Epithelial cell of proximal tubule (primary cell): ENCODE results near the gene C1orf94. TPM values are rescaled to one million over a fixed set of nuclear protein-coding genes. Genes with fewer than 3 reads are reported as not detected.
"Not testable (repeated sequence)": the region's sequence is repeated elsewhere in the genome, so short reads cannot be mapped to it uniquely, and the experiment has no call there.

Experiments
- DNase-seq: peaks from one replicate; pipeline ENCODE4 v3.0.0-alpha.2; 2011; ENCODE audit warnings: low read depth
- H3K4me3 ChIP-seq: 2 replicates; pipeline ENCODE4 v1.5.1; 2011; ENCODE audit warnings: low read depth, mild to moderate bottlenecking, low read length
- total RNA-seq: library from RNA; depleted of rRNA; stranded (reverse); fragments of >200 nt; gene quantifications from 2 replicates; pipeline ENCODE4 v1.2.3, GENCODE V29; 2015
- TF ChIP-seq, protein P1 (sequence below): conservative IDR thresholded peaks from 2 replicates; pipeline ENCODE4 v1.5.1; 2012; ENCODE audit warnings: low read depth, mild to moderate bottlenecking, low read length

C1orf94 gene
- total RNA-seq, 1 donor from 2014 or later, result not detected

- no peak for DNase-seq
- TF ChIP-seq, protein P1, sequence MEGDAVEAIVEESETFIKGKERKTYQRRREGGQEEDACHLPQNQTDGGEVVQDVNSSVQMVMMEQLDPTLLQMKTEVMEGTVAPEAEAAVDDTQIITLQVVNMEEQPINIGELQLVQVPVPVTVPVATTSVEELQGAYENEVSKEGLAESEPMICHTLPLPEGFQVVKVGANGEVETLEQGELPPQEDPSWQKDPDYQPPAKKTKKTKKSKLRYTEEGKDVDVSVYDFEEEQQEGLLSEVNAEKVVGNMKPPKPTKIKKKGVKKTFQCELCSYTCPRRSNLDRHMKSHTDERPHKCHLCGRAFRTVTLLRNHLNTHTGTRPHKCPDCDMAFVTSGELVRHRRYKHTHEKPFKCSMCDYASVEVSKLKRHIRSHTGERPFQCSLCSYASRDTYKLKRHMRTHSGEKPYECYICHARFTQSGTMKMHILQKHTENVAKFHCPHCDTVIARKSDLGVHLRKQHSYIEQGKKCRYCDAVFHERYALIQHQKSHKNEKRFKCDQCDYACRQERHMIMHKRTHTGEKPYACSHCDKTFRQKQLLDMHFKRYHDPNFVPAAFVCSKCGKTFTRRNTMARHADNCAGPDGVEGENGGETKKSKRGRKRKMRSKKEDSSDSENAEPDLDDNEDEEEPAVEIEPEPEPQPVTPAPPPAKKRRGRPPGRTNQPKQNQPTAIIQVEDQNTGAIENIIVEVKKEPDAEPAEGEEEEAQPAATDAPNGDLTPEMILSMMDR, result no peak
- no peak overlapping the region for H3K4me3 ChIP-seq
Measured at GRCh38 chr1:34178072-34178471, 1.4 kb downstream of the C1orf94 start.

DNA sequence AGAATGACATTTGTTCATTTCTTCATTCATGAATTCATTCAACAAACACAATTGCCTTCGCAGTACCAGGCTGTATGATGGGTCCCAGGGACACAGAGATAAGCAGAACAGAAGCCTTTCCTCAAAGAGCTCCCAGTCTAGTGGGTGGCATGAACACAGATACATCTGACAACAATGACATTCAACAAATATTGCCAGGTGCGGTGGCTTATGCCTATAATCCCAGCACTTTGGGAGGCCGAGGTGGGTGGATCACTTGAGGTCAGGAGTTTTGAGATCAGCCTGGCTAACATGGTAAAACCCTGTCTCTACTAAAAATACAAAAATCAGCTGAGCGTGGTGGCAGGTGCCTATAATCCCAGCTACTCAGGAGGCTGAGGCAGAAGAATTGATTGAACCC, 6.7 kb downstream of the C1orf94 start:
- DNase-seq, H3K4me3 ChIP-seq: not testable (repeated sequence)

- TF ChIP-seq, protein P1, result no peak
- no peak for DNase-seq
- H3K4me3 ChIP-seq, result no peak overlapping the region
Measured at GRCh38 chr1:34186741-34187494, 10.2 kb downstream of the C1orf94 start.

- DNase-seq, result no peak
- TF ChIP-seq, protein P1, result no peak
Measured at GRCh38 chr1:34188418-34188817, 11.7 kb downstream of the C1orf94 start.

DNA sequence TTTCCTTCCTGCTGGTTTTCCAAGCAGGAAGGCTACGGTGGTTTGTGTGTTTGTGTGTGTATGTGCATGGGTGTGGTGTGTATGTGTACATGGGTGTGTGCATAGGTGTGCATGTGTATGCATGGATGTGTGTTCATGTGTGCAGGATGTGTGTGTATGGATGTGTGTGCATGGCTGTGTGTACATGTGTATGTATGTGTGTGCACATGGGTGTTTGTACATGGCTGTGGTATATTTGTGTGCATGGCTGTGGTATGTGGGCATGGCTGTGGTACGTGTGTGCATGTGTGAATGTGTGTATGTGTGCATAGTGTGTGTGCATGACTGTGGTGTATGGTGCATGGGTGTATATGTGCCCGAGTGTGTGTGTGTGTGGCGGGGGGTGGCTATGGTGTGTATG, 12.3 kb downstream of the C1orf94 start:
- TF ChIP-seq, protein P1, result no peak

More at GRCh38 chr1:34188418-34188817, 11.7 kb downstream of the C1orf94 start:
- no peak overlapping the region for H3K4me3 ChIP-seq

DNA sequence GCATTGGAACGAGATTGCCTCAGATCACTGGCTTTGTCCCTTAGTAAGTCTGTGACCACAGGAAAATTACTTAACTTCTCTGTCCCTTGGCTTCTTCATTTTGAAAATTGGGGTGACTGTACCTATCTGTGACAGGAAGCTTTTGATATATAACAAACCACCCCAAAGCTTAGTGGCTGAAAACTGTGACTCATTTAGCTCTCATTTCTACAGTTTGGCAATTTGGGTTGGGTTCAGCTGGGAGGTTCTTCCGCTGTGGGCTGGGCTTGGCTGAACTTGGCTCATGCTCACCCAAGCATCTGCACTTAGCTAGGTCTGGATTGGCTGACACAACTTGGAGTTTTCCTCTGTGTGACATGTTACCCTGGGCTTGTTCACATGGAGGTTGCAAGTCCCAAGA, 14.0 kb downstream of the C1orf94 start:
- TF ChIP-seq, protein P1, result no peak

More for the DNA sequence above, 12.3 kb downstream of the C1orf94 start:
- no peak for DNase-seq
- H3K4me3 ChIP-seq, result no peak overlapping the region

DNA sequence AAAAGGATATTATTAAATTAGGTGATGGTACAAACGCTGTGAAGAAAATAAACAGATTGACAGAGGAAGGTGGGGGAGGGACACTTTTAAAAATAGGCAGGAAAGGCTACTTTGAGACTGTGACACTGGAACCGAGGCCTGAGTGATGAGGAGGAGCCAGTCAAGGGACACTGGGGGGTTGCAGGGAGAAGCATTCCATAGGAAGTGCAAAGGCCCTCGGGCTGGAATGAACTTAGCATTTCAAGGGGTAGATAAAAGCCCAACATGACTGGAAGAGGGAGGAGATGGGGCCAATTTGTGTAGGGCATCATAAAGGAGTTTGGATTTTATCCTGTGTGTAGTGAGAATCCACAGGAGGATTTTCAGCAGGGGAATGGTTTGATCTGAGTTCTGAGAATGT, 15.9 kb downstream of the C1orf94 start:
- DNase-seq, result no peak
- TF ChIP-seq, protein P1, result no peak
- no peak overlapping the region for H3K4me3 ChIP-seq

More for the DNA sequence above, 14.0 kb downstream of the C1orf94 start:
- no peak for DNase-seq
- H3K4me3 ChIP-seq, result no peak overlapping the region
